ENCODE results near the gene GALNT11. TPM values are rescaled to one million over a fixed set of nuclear protein-coding genes. Genes with fewer than 3 reads are reported as not detected.

Gene GALNT11
- polyA plus RNA-seq, 12 donors, result 23.4 to 46.7 (median 34.4) TPM; not detected in 1

- DNase-seq, result no peak
Observed at GRCh38 chr7:152115021-152115718, 89.7 kb downstream of the GALNT11 start.

- DNase-seq, result no peak
Observed at GRCh38 chr7:152117356-152117755, 91.9 kb downstream of the GALNT11 start.

GRCh38 chr7:152120210-152120609, 94.7 kb downstream of the GALNT11 start:
- no peak for DNase-seq

GRCh38 chr7:152120776-152121175, 95.3 kb downstream of the GALNT11 start:
- no peak for DNase-seq

- no peak for DNase-seq
Observed at GRCh38 chr7:152121432-152121831, 96.0 kb downstream of the GALNT11 start.

- DNase-seq, result no peak
Observed at GRCh38 chr7:152122540-152122939, 97.1 kb downstream of the GALNT11 start.

GRCh38 chr7:152126741-152127140, 101.3 kb downstream of the GALNT11 start:
- no peak for DNase-seq

GRCh38 chr7:152127229-152127628, 101.8 kb downstream of the GALNT11 start:
- DNase-seq, result no peak

- no peak for DNase-seq
Observed at GRCh38 chr7:152128252-152128651, 102.8 kb downstream of the GALNT11 start.

- no peak for DNase-seq
Observed at GRCh38 chr7:152128741-152129461, 103.4 kb downstream of the GALNT11 start.

- no peak for DNase-seq
Observed at GRCh38 chr7:152129682-152130081, 104.2 kb downstream of the GALNT11 start.

GRCh38 chr7:152130658-152131590, 105.5 kb downstream of the GALNT11 start:
- DNase-seq, result no peak

- DNase-seq, result no peak
Observed at GRCh38 chr7:152131981-152132494, 106.6 kb downstream of the GALNT11 start.

GRCh38 chr7:152132812-152133211, 107.3 kb downstream of the GALNT11 start:
- no peak for DNase-seq

GRCh38 chr7:152133804-152134203, 108.3 kb downstream of the GALNT11 start:
- no peak for DNase-seq

GRCh38 chr7:152136686-152137085, 111.2 kb downstream of the GALNT11 start:
- peak; percentile 8 for DNase-seq

GRCh38 chr7:152137476-152138025, 112.1 kb downstream of the GALNT11 start:
- DNase-seq, result no peak

GRCh38 chr7:152140067-152140466, 114.6 kb downstream of the GALNT11 start:
- no peak for DNase-seq

GRCh38 chr7:152140560-152140959, 115.1 kb downstream of the GALNT11 start:
- no peak for DNase-seq

GRCh38 chr7:152142976-152143595, 117.6 kb downstream of the GALNT11 start:
- DNase-seq, result no peak

GRCh38 chr7:152144557-152145245, 119.2 kb downstream of the GALNT11 start:
- no peak for DNase-seq

Measured in muscle of arm (tissue), 12 donors.